ENCODE results near the gene SOX8.
A peak's percentile ranks its signal among the peaks of the same experiment; 100 is the strongest.
"Not testable (repeated sequence)": the region's sequence is repeated elsewhere in the genome, so short reads cannot be mapped to it uniquely, and the experiment has no call there.

SOX8 gene

DNA sequence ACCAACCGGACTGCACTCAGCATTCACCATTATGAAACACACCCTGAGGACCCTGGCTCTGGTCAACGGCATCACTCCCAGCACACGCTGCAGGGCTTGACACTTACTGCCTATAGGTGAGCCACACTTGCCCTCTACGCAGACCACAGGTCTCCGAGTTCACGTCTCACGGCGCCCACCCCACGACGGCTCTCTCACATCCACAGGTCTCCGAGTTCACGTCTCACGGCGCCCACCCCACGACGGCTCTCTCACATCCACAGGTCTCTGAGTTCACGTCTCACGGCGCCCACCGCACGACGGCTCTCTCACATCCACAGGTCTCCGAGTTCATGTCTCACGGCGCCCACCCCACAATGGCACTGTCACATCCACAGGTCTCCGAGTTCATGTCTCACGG, 25.8 kb upstream of the SOX8 start:
- not testable (repeated sequence) for DNase-seq

DNA sequence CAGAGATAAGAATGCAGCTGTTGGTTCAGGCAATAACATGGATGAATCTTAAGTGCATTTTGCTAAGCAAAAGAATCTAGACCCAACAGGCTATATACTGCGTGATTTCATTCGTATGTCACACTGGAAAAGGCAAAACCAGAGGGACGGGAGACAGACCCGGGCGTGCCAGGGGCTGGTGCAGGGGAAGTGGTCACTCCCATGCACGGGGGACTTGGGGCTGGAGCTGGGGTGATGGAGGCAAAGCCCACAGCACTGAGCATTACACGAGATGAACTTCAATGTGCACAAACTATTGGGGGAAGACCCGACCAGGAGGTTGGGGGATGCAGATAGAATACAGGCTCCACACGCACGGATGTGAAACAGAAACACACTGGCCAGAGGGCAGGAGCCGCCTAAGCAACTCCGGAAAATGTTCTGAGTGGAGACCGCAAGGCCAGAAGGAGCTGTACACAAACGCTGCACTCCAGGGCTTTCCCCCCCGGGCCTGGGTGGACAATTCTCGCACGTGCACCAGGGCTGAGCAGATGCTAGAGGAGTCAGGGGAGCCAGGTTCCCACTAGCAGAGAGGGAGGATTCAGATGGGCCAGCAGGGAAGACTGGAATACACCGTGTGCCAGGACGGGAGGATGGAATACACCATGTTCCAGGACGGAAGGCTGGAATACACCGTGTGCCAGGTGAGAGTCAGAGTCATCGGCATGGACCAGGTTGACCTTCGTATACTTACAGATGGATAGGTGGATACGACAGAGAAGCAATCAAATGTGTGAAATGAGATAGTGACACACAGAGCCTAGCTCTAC, 22.1 kb upstream of the SOX8 start:
- no peak for DNase-seq

DNA sequence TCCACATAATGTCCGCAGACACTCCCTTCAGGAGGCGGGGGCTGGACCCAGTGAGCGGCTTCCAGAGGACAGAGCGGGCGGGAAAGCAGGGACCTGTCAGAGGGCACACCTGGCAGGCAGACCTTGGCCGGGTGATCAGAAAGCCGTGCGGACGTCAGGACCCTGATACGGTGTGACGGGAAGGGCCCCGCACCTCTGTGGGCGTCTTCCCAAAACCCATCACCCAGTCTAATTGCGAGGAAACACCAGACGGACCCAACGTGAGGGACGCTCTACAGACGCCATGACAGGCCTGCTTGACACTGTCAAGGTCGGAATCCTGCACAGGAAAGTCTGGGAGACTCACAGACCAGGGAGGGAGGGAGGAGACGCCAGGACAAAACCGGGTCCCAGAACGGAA, 19.2 kb upstream of the SOX8 start:
- DNase-seq, result no peak

- DNase-seq, result no peak
Observed at GRCh38 chr16:962901-963814, 18.4 kb upstream of the SOX8 start.

DNA sequence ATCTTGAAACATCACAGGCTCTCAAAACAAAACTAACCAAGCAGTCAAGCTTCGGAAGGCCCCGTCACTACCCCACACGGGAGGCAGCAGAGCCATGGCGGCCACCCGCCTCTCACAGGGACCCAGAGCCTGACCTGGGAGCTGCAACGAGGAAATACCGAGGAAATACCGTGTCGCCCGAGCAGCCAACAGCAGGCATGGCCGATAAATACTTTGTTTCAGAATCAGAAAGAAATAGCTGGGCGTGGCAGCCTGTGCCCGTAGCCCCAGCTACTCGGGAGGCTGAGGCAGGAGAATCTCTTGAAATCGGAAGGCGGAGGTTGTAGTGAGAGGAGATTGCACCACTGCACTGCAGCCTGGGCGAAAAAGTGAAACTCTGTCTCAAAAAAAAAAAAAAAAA, 17.7 kb upstream of the SOX8 start:
- no peak for DNase-seq

DNA sequence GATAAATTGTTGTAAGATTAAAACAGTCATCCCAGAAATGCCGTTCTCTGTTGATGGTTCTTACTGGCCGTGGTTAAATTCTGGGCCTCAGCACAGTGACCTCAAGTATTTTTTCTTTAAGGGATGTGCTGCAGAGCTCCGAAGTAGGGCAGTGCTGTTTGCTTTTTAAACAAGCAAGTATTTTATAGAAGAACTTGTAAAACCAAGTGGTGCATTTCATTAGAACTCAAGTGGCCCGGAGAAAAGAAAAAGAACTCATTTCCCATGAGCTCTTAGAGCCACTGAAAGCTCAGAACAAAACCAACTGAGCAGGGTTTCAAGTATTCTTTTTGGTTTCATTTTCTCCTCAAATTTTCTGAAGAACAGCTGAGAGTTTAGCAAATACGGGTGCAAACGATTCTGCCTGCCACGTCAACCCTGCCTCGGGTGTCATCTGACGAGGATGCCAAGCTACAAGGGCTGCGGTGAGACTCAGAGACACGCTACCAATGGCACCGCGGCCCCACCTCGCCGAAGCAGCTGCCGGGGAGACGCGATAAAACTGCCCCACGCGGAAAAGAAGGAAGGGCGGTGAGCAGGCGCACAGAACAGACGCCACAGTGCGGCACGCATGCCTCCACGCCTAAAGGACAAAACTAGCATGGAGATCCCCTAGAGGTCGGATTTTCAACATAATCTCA, 17.1 kb upstream of the SOX8 start:
- DNase-seq, result no peak

DNA sequence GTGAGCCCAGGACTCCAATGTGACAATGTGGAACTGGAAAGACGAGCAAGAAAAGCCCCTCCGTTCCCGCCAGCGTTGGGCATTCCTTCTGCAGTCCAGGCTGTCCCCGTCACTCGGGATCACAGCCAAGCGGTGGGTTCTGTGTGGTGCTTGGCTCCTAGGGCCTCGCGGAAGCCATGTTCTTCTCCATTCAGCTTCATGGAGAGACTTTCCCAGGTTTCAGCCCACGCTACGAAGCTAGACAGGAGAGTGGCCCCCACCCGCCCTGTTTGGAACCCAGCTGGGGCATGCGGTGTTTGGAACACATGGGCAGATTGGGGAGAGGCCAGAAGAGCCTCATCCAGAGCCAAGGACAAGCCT, 16.6 kb upstream of the SOX8 start:
- no peak for DNase-seq

DNA sequence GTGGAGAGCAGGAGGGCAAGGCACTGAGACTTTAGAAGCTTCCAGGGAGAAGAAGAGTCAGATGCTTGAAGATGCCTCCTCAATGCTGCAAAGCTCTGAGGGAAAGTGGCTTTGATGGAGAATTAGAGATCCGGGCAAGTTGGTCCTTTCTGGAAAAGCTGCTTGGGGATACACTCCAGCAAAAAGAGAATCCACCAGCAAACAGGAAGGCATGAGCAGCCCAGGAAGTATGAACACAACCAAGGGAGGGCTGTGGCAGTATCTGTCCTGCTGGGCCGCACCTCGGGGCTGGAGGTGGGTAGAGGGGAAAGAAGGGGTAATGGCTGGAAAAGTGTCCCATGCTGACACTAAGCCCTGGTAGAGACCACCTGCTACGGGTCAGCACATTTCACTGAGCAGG, 16.1 kb upstream of the SOX8 start:
- DNase-seq, result no peak

GRCh38 chr16:966035-966434, 15.5 kb upstream of the SOX8 start:
- DNase-seq, result no peak

- DNase-seq, result no peak
Observed at GRCh38 chr16:966505-966904, 15.1 kb upstream of the SOX8 start.

DNA sequence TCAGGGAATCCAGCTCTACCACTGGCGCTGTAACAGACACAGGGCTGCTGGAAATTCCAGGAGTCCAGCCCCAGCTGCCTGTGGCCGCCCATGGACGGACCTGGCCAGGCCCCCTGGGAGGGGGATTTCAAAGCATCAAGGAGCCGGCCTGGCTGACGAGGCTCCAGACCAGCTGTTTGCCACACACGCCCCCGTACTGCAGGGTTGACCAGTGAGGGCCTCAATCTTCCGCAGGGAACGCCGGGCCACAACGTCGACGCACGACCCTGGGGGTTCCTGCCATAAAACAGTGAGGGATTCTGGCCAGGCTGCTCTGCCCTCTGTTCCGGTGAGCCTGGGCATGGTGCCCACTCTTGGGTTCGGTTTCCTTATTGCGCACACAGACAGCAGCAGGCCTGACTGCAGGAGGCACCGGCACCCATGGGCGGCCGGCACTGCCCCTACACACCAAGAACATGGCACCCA, 14.5 kb upstream of the SOX8 start:
- no peak for DNase-seq

- no peak for DNase-seq
Observed at GRCh38 chr16:967546-968295, 13.8 kb upstream of the SOX8 start.

DNA sequence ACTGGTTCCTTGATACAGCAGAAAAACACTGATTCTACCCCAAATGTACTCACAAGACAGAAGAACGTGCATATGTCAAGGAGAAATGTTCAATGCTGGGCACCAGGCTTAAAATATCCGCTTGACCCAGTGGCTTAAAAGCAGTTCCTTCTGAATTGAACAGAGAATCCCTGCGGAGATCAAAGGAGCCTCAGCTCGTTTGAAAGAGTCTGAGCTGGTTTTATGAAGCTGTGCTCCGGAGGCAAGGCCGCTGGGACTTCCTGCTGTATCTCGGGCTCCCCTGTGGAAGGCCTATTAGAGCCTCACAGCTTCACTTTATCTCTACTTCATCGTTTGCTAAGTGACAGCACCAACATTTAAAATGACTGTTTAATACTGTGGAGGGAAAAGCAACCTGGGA, 12.9 kb upstream of the SOX8 start:
- DNase-seq, result no peak

GRCh38 chr16:969508-970385, 11.8 kb upstream of the SOX8 start:
- DNase-seq, result peak; percentile 67

DNA sequence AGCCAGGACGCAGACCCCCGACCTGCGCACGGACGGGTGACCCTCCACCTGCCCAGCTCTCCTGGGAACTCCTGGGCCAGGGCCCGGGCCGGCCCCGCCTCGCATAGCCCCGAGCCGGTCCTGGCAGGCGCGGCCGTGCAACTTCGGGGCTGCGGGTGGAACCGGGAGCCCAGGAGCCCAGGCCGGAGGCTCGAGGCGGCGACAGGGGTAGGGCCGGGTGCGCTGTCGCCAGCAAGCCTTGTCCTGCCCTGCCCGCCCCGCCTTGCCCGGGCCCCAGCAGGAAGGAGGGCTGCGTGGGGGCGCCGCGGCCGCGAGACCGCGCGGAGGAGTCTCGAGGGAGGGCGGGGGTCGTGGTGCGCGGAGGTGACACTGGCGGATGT, 11.2 kb upstream of the SOX8 start:
- DNase-seq, result no peak

DNA sequence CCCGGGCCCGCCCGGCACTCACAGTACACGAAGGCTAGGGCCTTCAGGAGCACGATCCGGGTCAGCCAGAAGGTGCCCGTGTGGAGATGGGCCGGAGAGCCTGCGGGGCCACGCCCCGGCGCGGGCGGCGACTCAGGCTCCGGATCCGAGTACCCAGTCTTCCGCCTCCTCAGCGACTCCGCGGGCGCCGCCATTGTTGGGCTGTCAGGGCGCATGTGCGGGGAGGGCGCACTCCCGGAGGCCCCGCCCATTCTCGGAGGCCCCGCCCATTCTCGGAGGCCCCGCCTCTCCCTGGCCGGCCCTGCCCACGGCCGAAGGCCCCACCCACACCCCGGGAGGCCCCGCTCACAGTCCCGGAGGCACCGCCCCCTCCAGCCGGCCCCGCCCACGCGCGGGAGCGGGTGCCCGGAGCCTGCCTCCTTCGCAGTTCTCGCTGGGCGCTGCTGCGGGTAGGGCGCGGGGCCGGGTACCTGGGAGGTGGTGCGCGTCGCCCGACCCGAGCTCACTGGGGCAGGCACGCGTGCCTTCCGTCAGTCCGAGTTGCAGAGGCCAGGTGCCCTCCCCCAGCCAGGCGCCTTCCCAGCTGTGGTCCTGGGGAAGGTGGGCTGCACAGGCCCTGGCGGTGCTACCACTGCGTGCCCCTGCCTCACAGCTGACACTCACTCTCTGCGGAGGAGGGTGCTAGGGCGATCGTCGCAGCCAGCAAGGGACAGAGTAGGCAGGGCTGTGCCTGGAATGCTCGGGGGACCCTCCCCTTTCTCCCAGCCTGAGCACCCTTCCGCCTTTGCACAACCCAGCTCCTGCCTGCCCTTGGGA, 10.6 kb upstream of the SOX8 start, which contains the start of gene LMF1:
TSS of gene LMF1 (minus strand) at position 219 of the 816 bp plus-strand sequence. CDS start at position 215, 4 bp downstream.
- peak; percentile 97 for DNase-seq

DNA sequence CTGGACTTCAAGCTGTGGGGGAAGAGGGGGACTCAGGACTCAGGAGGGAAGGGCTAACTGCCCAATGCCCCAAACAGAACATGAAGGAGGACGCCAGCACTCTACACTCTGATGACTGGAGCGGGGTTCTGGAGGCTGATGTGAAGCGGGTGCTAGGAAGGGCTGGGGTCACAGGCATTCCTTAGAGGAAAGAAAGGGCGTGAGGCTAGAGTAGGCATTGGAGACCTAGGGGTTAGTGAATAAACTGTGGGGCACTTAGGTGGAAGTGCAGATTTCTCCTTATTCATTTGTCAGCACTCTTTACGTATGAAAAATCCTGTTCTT, 10.0 kb upstream of the SOX8 start:
- DNase-seq, result no peak

DNA sequence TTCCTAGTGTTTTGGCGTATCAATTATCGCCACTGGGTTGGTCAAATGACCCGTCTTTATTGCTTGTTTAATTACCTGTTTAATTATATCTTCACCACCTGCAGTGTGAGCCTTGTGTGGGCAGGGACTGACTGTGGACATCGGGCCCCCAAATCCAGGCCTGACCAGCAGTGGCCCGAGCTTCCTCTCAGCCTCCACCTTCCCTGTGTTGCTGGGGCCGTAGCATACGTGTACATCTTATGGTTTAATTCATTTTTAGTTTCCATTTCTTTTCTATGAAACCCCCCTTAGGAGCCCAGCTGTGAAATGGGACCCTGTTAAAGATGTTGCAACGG, 9.6 kb upstream of the SOX8 start:
- no peak for DNase-seq

GRCh38 chr16:972316-973002, 9.1 kb upstream of the SOX8 start:
- DNase-seq, result peak; percentile 67

GRCh38 chr16:973366-973765, 8.2 kb upstream of the SOX8 start:
- DNase-seq, result peak; percentile 21
